IMR-90 (cell line): ENCODE measurements around the gene ARFGAP3. TPM values are rescaled to one million over a fixed set of nuclear protein-coding genes. Genes with fewer than 3 reads are reported as not detected.

ENCODE experiments used
- ATAC-seq: fragments of 200-7000 bp; cut with Tn5 transposase; 2 replicates; pipeline ENCODE4 v1.9.1; 2020; ENCODE audit warnings: low read depth, mild to moderate bottlenecking, moderate library complexity
- BruUV-seq: library from RNA; stranded (reverse); fragments of 400-500 nt; replicated peaks from 2 replicates; lab custom pipeline; 2021; lab: Mats Ljungman, UMichigan
- CTCF ChIA-PET: fragments of 300-600 bp; formaldehyde crosslinking; extraction: SDS; loops from one replicate; lab custom pipeline; 2021; ENCODE audit warnings: antibody characterized with exemption; lab: Yijun Ruan, JAX
- POLR2A ChIA-PET: fragments of 300-600 bp; sonication (Branson Sonifier 250); formaldehyde crosslinking; loops from one replicate; lab custom pipeline; 2022; ENCODE audit warnings: antibody characterized with exemption; ENCODE audit not compliant: unreplicated experiment; lab: Charles Lee
- DNase-seq: peaks from one replicate; pipeline ENCODE4 v3.0.0; 2013
- H2AFZ ChIP-seq: replicated peaks from 2 replicates; pipeline ENCODE3; 2013; ENCODE audit warnings: low read length, mild to moderate bottlenecking; ENCODE audit not compliant: poor library complexity
- H2AK5ac ChIP-seq: 2 replicates; pipeline ENCODE4 v1.6.1; 2013; ENCODE audit warnings: low read depth, low read length, inconsistent platforms
- H2AK9ac ChIP-seq: replicated peaks from 2 replicates; pipeline ENCODE3; 2013; ENCODE audit warnings: mild to moderate bottlenecking, low read depth, low read length, moderate library complexity; ENCODE audit not compliant: poor library complexity
- H2BK120ac ChIP-seq: 2 replicates; pipeline ENCODE4 v1.6.1; 2013; ENCODE audit warnings: low read depth, low read length, inconsistent platforms
- H2BK15ac ChIP-seq: 3 replicates; pipeline ENCODE4 v1.6.1; 2013; ENCODE audit warnings: low read depth, low read length, inconsistent platforms
- H2BK20ac ChIP-seq: 2 replicates; pipeline ENCODE4 v1.6.1; 2013; ENCODE audit warnings: low read depth, mild to moderate bottlenecking, inconsistent platforms, low read length, moderate library complexity
- H2BK5ac ChIP-seq: 2 replicates; pipeline ENCODE4 v1.6.1; 2013; ENCODE audit warnings: mild to moderate bottlenecking, low read depth, low read length, inconsistent platforms; ENCODE audit not compliant: poor library complexity, severe bottlenecking
- H3K14ac ChIP-seq: replicated peaks from 2 replicates; pipeline ENCODE4 v1.6.1; 2013; ENCODE audit warnings: low read depth, low read length, inconsistent platforms
- H3K18ac ChIP-seq: 2 replicates; pipeline ENCODE4 v1.6.1; 2013; ENCODE audit warnings: low read depth, low read length, control low read depth
- H3K23ac ChIP-seq: 2 replicates; pipeline ENCODE4 v1.6.1; 2013; ENCODE audit warnings: low read depth, low read length, inconsistent platforms
- H3K27ac ChIP-seq: 2 replicates; pipeline ENCODE4 v1.5.1; 2013; ENCODE audit warnings: mild to moderate bottlenecking, control low read depth, low read length; ENCODE audit not compliant: insufficient read depth
- H3K27me3 ChIP-seq: 2 replicates; pipeline ENCODE4 v1.6.1; 2013; ENCODE audit warnings: low read length; ENCODE audit not compliant: control insufficient read depth, insufficient read depth
- H3K36me3 ChIP-seq: 2 replicates; pipeline ENCODE4 v1.6.1; 2013; ENCODE audit warnings: low read length, mixed read lengths; ENCODE audit not compliant: control insufficient read depth, insufficient read depth
- H3K4ac ChIP-seq: 2 replicates; pipeline ENCODE4 v1.6.1; 2013; ENCODE audit warnings: low read depth, low read length, inconsistent platforms
- H3K4me1 ChIP-seq: 2 replicates; pipeline ENCODE4 v1.6.1; 2013; ENCODE audit warnings: low read length, mixed read lengths; ENCODE audit not compliant: control insufficient read depth, insufficient read depth
- H3K4me2 ChIP-seq: 2 replicates; pipeline ENCODE4 v1.6.1; 2013; ENCODE audit warnings: low read depth, mild to moderate bottlenecking, control low read depth, low read length, moderate library complexity
- H3K4me3 ChIP-seq: 2 replicates; pipeline ENCODE4 v1.5.1; 2013; ENCODE audit warnings: low read depth, mild to moderate bottlenecking, control low read depth, low read length, moderate library complexity; ENCODE audit not compliant: insufficient read depth
- H3K56ac ChIP-seq: 2 replicates; pipeline ENCODE4 v1.6.1; 2013; ENCODE audit warnings: low read length, inconsistent platforms; ENCODE audit not compliant: insufficient read depth; ENCODE audit errors: extremely low read depth
- H3K79me1 ChIP-seq, 2 experiments: 2 replicates each; pipeline ENCODE4 v1.6.1; 2013; ENCODE audit warnings: low read length in 2 of 2, inconsistent platforms in 1 of 2, low read depth in 1 of 2
- H3K9ac ChIP-seq: 2 replicates; pipeline ENCODE4 v1.6.1; 2013; ENCODE audit warnings: low read depth, low read length, control low read depth
- H3K9me1 ChIP-seq: 2 replicates; pipeline ENCODE4 v1.6.1; 2013; ENCODE audit warnings: low read length, inconsistent platforms; ENCODE audit not compliant: insufficient read depth
- H3K9me3 ChIP-seq: 2 replicates; pipeline ENCODE4 v1.6.1; 2013; ENCODE audit warnings: low read length; ENCODE audit not compliant: control insufficient read depth, insufficient read depth
- H4K20me1 ChIP-seq: 2 replicates; pipeline ENCODE4 v1.6.1; 2013; ENCODE audit warnings: low read length, inconsistent platforms; ENCODE audit not compliant: insufficient read depth
- H4K5ac ChIP-seq: 2 replicates; pipeline ENCODE4 v1.6.1; 2013; ENCODE audit warnings: mild to moderate bottlenecking, low read depth, low read length, control low read depth
- H4K8ac ChIP-seq, 2 experiments: 2 replicates each; pipeline ENCODE4 v1.6.1; 2013; ENCODE audit warnings: low read depth in 2 of 2, low read length in 2 of 2, control low read depth in 1 of 2, inconsistent platforms in 1 of 2
- H4K91ac ChIP-seq: 2 replicates; pipeline ENCODE4 v1.6.1; 2013; ENCODE audit warnings: low read depth, low read length, inconsistent platforms; ENCODE audit not compliant: insufficient read depth
- BHLHE40 ChIP-seq: fragments of 150-350 bp; IDR thresholded peaks from 2 replicates; pipeline ENCODE4 v1.6.1; 2016; ENCODE audit warnings: mild to moderate bottlenecking, low read depth, low read length
- CEBPB ChIP-seq: IDR thresholded peaks from 2 replicates; pipeline ENCODE4 v1.6.1; 2012; ENCODE audit warnings: low read depth, low read length, improper control_type of control experiment
- CHD1 ChIP-seq: IDR thresholded peaks from 2 replicates; pipeline ENCODE4 v1.6.1; 2012; ENCODE audit warnings: low read depth, low read length, improper control_type of control experiment
- CTCF ChIP-seq: conservative IDR thresholded peaks from 2 replicates; pipeline ENCODE4 v1.5.1; 2012; ENCODE audit warnings: mild to moderate bottlenecking, low read depth, low read length, improper control_type of control experiment
- ELK1 ChIP-seq: fragments of 150-350 bp; IDR thresholded peaks from 2 replicates; pipeline ENCODE4 v1.6.1; 2016; ENCODE audit warnings: low read depth, mild to moderate bottlenecking, low read length, moderate library complexity, borderline replicate concordance
- FOS ChIP-seq: fragments of 150-350 bp; IDR thresholded peaks from 2 replicates; pipeline ENCODE4 v1.6.1; 2016; ENCODE audit warnings: low read depth, low read length
- MAFK ChIP-seq: IDR thresholded peaks from 2 replicates; pipeline ENCODE4 v1.6.1; 2012; ENCODE audit warnings: low read depth, low read length, improper control_type of control experiment
- MAZ ChIP-seq: IDR thresholded peaks from 2 replicates; pipeline ENCODE4 v1.6.1; 2012; ENCODE audit warnings: low read depth, mild to moderate bottlenecking, low read length, improper control_type of control experiment, moderate library complexity, borderline replicate concordance
- MXI1 ChIP-seq: IDR thresholded peaks from 2 replicates; pipeline ENCODE4 v1.6.1; 2012; ENCODE audit warnings: low read depth, mild to moderate bottlenecking, low read length, moderate library complexity, borderline replicate concordance
- NFE2L2 ChIP-seq: fragments of 150-350 bp; IDR thresholded peaks from 2 replicates; pipeline ENCODE4 v1.6.1; 2016; ENCODE audit warnings: low read depth, mild to moderate bottlenecking, low read length
- POLR2A ChIP-seq: IDR thresholded peaks from 2 replicates; pipeline ENCODE4 v1.6.1; 2012; ENCODE audit warnings: mild to moderate bottlenecking, low read depth, low read length
- RAD21 ChIP-seq: IDR thresholded peaks from 2 replicates; pipeline ENCODE4 v1.6.1; 2012; ENCODE audit warnings: low read length, improper control_type of control experiment
- RCOR1 ChIP-seq: IDR thresholded peaks from 2 replicates; pipeline ENCODE4 v1.6.1; 2012; ENCODE audit warnings: mild to moderate bottlenecking, low read length, improper control_type of control experiment; ENCODE audit not compliant: insufficient replicate concordance
- SMC3 ChIP-seq: fragments of 150-350 bp; IDR thresholded peaks from 2 replicates; pipeline ENCODE4 v1.6.1; 2016; ENCODE audit warnings: low read depth, mild to moderate bottlenecking, antibody characterized with exemption, low read length, moderate library complexity
- USF2 ChIP-seq: fragments of 150-350 bp; IDR thresholded peaks from 2 replicates; pipeline ENCODE4 v1.6.1; 2017; ENCODE audit warnings: mild to moderate bottlenecking, antibody characterized with exemption, low read length, low read depth
- WGBS, 2 experiments: methylation state at CpG; one replicate each; pipeline versions ENCODE4 v1.1.5 to v1.1.7; 2013; ENCODE audit warnings: missing lambda C conversion rate in 2 of 2; ENCODE audit not compliant: insufficient read length in 1 of 2; ENCODE audit errors: extremely low coverage in 2 of 2; 5-methylcytosine and 5-hydroxymethylcytosine counted together
- dilution Hi-C: fragments of 300-500 bp; cut with HindIII; formaldehyde crosslinking; loops from one replicate; pipeline ENCODE4 v1.14.3; 2018; ENCODE audit warnings: low sequenced_read_pairs; ENCODE audit not compliant: unreplicated experiment
- in situ Hi-C: fragments of 300-500 bp; cut with MboI; formaldehyde crosslinking; loops from 3 replicates; pipeline ENCODE4 v1.14.3; 2019; ENCODE audit warnings: low sequenced_read_pairs, inconsistent platforms, mixed read lengths
- intact Hi-C: fragments of 100-400 bp; cut with micrococcal nuclease; formaldehyde crosslinking; loops from 2 replicates; pipeline ENCODE4 v1.10.0; 2022
- polyA plus RNA-seq, 3 experiments: library from polyadenylated mRNA; depleted of rRNA; stranded (reverse); fragments of >200 nt; gene quantifications; 2 replicates each; pipeline ENCODE4 v1.2.3, GENCODE V29; 2012; ENCODE audit warnings: low replicate concordance in 1 of 3
- total RNA-seq: library from RNA; depleted of rRNA; stranded (reverse); fragments of >200 nt; gene quantifications from 2 replicates; pipeline ENCODE4 v1.2.3, GENCODE V29; 2012

Gene ARFGAP3
- total and polyA plus RNA-seq, 2 of the 4 experiments (the other 2 are of a cell fraction): 50.0 to 70.1 TPM

- in situ Hi-C loops: no loop called here
- Histone ChIP-seq H4K5ac (no peak overlapping the region), H2BK120ac (no peak overlapping the region), H3K9ac (no peak overlapping the region), H2BK5ac (no peak overlapping the region), H4K20me1 (peaks cover 17% of the 10 kb centered on the region), H3K4me3 (no peak overlapping the region), H2AK5ac (no peak overlapping the region), H3K4ac (no peak overlapping the region), H2BK20ac (no peak overlapping the region), H2BK15ac (no peak overlapping the region), H3K27me3 (no peaks in the 10 kb centered on the region), H3K36me3 (peaks cover 22% of the 10 kb centered on the region), H3K4me2 (no peak overlapping the region), H3K27ac (no peak overlapping the region), H3K18ac (no peak overlapping the region), H3K56ac (no peak overlapping the region), H2AK9ac (no peak overlapping the region), H4K8ac (no peak overlapping the region), H3K14ac (no peak overlapping the region), H3K79me1 (peaks cover 0 to 20% of the 10 kb centered on the region in 2 experiments; a peak in 2 of 4 replicates), H4K91ac (no peak overlapping the region), H3K23ac (no peak overlapping the region), H3K9me1 (peaks cover 17% of the 10 kb centered on the region; the same call in 1 of the 2 replicates), H3K9me3 (no peaks in the 10 kb centered on the region), H3K4me1 (peaks cover 14% of the 10 kb centered on the region), H2AFZ (no peak overlapping the region)
- CTCF ChIA-PET: no interaction called here
- intact Hi-C loops: no loop called here
- WGBS, 2 experiments: no CpG with 5 or more reads among the region's 15 CpGs
- BruUV-seq: no TSS peak
- TF ChIP-seq ELK1 (no peak), RCOR1 (no peak), RAD21 (no peak), CEBPB (no peak), FOS (no peak), MAFK (no peak), MXI1 (no peak), CHD1 (no peak), CTCF (no peak), MAZ (no peak), NFE2L2 (no peak), USF2 (no peak), BHLHE40 (no peak), SMC3 (no peak), POLR2A (no peak)
- POLR2A ChIA-PET: interaction anchor here (0.6 kb wide), 1 partner anchor 51 kb away, joined by 3 read pairs; no protein-coding TSS in a partner anchor
- dilution Hi-C loops: no loop called here
- DNase-seq (no peak), ATAC-seq (no peak)
Observed at GRCh38 chr22:42793848-42794405, 63.1 kb downstream of the ARFGAP3 start.
